HG03135 (cell line): Measurements from ENCODE around the gene RNF212B.
"Not testable (repeated sequence)": the region's sequence is repeated elsewhere in the genome, so short reads cannot be mapped to it uniquely, and the experiment has no call there.

Experiments used
- ATAC-seq: cut with Tn5 transposase; IDR thresholded peaks from one replicate; pipeline ENCODE4 v1.9.1; 2021; ENCODE audit warnings: mild to moderate bottlenecking, moderate library complexity; ENCODE audit not compliant: unreplicated experiment

RNF212B gene

GRCh38 chr14:23242076-23242475, 4.3 kb downstream of the RNF212B start:
- no peak for ATAC-seq

GRCh38 chr14:23243066-23243465, 5.3 kb downstream of the RNF212B start:
- no peak for ATAC-seq

- ATAC-seq: no peak
Observed at GRCh38 chr14:23245282-23245681, 7.5 kb downstream of the RNF212B start.

GRCh38 chr14:23248601-23249000, 10.9 kb downstream of the RNF212B start:
- ATAC-seq: no peak

- ATAC-seq: no peak
Observed at GRCh38 chr14:23249824-23250223, 12.1 kb downstream of the RNF212B start.

GRCh38 chr14:23252006-23252405, 14.3 kb downstream of the RNF212B start:
- ATAC-seq: no peak

- ATAC-seq: no peak
Observed at GRCh38 chr14:23252420-23253333, 14.9 kb downstream of the RNF212B start.

GRCh38 chr14:23258256-23258655, 20.5 kb downstream of the RNF212B start:
- no peak for ATAC-seq

GRCh38 chr14:23259426-23259825, 21.7 kb downstream of the RNF212B start:
- no peak for ATAC-seq

- ATAC-seq: not testable (repeated sequence)
Observed at GRCh38 chr14:23260849-23261248, 23.1 kb downstream of the RNF212B start.

- no peak for ATAC-seq
Observed at GRCh38 chr14:23269193-23269592, 31.5 kb downstream of the RNF212B start.

- ATAC-seq: no peak
Observed at GRCh38 chr14:23275412-23275811, 37.7 kb downstream of the RNF212B start.

- no peak for ATAC-seq
Observed at GRCh38 chr14:23277189-23277588, 39.5 kb downstream of the RNF212B start.

- not testable (repeated sequence) for ATAC-seq
Observed at GRCh38 chr14:23277928-23278327, 40.2 kb downstream of the RNF212B start.

- ATAC-seq: no peak
Observed at GRCh38 chr14:23281247-23281646, 43.5 kb downstream of the RNF212B start.

GRCh38 chr14:23284654-23285529, 47.2 kb downstream of the RNF212B start:
- no peak for ATAC-seq

GRCh38 chr14:23285530-23286019, 47.8 kb downstream of the RNF212B start:
- ATAC-seq: peak; percentile 27

- peak; percentile 98 for ATAC-seq
Observed at GRCh38 chr14:23286020-23286901, 48.5 kb downstream of the RNF212B start, which contains the start of gene HOMEZ. Gene HOMEZ (minus strand): TSS chr14:23286132. CDS start chr14:23285952, 180 bp downstream.

- ATAC-seq: no peak
Observed at GRCh38 chr14:23286902-23287479, 49.3 kb downstream of the RNF212B start.
